ENCODE measurements around the gene AFF2. TPM values are rescaled to one million over a fixed set of nuclear protein-coding genes. Genes with fewer than 3 reads are reported as not detected.

Gene AFF2
- polyA plus RNA-seq, 1 of the 3 experiments (the other 2 are of a cell fraction) = not detected

GRCh38 chrX:149032449-149032848 lies 532.0 kb downstream of the AFF2 start:
- H4K20me1 ChIP-seq (ENCODE audit: insufficient read depth) = no peaks in the 10 kb centered on the region
- no peak overlapping the region for H3K27ac ChIP-seq (ENCODE audit: low read depth in 2 of 2, low read length in 1 of 2)
- H3K27me3 ChIP-seq (ENCODE audit: insufficient read depth) = no peaks in the 10 kb centered on the region
- no peaks in the 10 kb centered on the region for H3K36me3 ChIP-seq (replicated peaks in 1 of 2; ENCODE audit: control insufficient read depth in 1 of 2, insufficient read depth in 2 of 2, low read length in 1 of 2)
- H3K4me3 ChIP-seq (ENCODE audit: low read depth in 2 of 2, low read length in 1 of 2) = no peak overlapping the region
- no peaks in the 10 kb centered on the region for H3K4me1 ChIP-seq (ENCODE audit: control insufficient read depth in 1 of 2, insufficient read depth in 2 of 2, low read depth in 1 of 2, low read length in 1 of 2)
- H3K9me3 ChIP-seq = no peaks in the 10 kb centered on the region
- no peak for DNase-seq
- H3K79me2 ChIP-seq (ENCODE audit: insufficient read depth) = no peaks in the 10 kb centered on the region
- H3K9me2 ChIP-seq = no peaks in the 10 kb centered on the region
- H3F3A ChIP-seq (replicated peaks; ENCODE audit: insufficient read depth) = no peaks in the 10 kb centered on the region
- TF ChIP-seq YY1 (IDR thresholded peaks at IDR 0.05; ENCODE audit: low read depth) (no peak), EP300 (IDR thresholded peaks at IDR 0.05; ENCODE audit: borderline replicate concordance in 1 of 2, low read depth in 1 of 2, low read length in 1 of 2) (no peak), CTCF (IDR thresholded peaks at IDR 0.05) (no peak), SMC3 (IDR thresholded peaks at IDR 0.05; ENCODE audit: low read depth, low read length) (no peak), MEF2A (IDR thresholded peaks at IDR 0.05; ENCODE audit: borderline replicate concordance, low read depth) (no peak), RAD21 (IDR thresholded peaks at IDR 0.05; ENCODE audit: low read length) (no peak), RCOR1 (IDR thresholded peaks at IDR 0.05; ENCODE audit: low read length) (no peak), USF1 (IDR thresholded peaks at IDR 0.05; ENCODE audit: borderline replicate concordance, low read depth) (no peak), JUND (IDR thresholded peaks at IDR 0.05) (no peak), POLR2AphosphoS5 (IDR thresholded peaks at IDR 0.05; ENCODE audit: low read depth, low read length) (no peak)
- TF ChIP-seq, protein P1, sequence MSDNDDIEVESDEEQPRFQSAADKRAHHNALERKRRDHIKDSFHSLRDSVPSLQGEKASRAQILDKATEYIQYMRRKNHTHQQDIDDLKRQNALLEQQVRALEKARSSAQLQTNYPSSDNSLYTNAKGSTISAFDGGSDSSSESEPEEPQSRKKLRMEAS (IDR thresholded peaks at IDR 0.05; ENCODE audit: low read depth) = no peak
- TF ChIP-seq, protein P2, sequence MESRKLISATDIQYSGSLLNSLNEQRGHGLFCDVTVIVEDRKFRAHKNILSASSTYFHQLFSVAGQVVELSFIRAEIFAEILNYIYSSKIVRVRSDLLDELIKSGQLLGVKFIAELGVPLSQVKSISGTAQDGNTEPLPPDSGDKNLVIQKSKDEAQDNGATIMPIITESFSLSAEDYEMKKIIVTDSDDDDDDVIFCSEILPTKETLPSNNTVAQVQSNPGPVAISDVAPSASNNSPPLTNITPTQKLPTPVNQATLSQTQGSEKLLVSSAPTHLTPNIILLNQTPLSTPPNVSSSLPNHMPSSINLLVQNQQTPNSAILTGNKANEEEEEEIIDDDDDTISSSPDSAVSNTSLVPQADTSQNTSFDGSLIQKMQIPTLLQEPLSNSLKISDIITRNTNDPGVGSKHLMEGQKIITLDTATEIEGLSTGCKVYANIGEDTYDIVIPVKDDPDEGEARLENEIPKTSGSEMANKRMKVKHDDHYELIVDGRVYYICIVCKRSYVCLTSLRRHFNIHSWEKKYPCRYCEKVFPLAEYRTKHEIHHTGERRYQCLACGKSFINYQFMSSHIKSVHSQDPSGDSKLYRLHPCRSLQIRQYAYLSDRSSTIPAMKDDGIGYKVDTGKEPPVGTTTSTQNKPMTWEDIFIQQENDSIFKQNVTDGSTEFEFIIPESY (IDR thresholded peaks at IDR 0.05; ENCODE audit: borderline replicate concordance, low read depth) = no peak
- 6% methylated on average over 2 of the region's 2 CpGs for WGBS (ENCODE audit: low lambda C conversion rate)
- H3K4me2 ChIP-seq = no peak overlapping the region
- ChIA-PET POLR2A (no interaction called here), CTCF (no interaction called here)
- H3K9ac ChIP-seq = no peak overlapping the region
- no peak overlapping the region for H2AFZ ChIP-seq (ENCODE audit: low read depth)

DNA sequence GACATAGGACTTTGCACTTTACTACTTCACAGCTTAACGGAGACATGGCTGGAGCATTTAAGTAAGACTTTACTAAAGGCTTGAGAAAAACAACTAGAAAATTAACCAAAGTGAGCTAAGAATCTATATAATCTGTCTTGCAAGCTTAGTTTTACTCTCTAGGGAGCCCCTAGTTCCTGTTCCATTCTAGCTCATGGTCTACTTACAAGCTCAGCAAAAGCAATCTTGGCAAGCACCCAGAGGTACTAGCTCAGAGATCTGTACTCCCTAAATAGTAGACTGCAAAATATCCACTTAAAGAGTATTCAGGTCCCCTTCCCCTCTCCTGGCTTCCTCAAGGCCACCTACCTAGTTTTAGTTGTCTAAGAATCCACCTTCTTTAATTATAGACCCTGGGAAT lies 535.7 kb downstream of the AFF2 start:
- Histone ChIP-seq H2AFZ (ENCODE audit: low read depth) (no peak overlapping the region), H3K79me2 (ENCODE audit: insufficient read depth) (no peaks in the 10 kb centered on the region), H3F3A (replicated peaks; ENCODE audit: insufficient read depth) (no peaks in the 10 kb centered on the region), H3K4me1 (ENCODE audit: control insufficient read depth in 1 of 2, insufficient read depth in 2 of 2, low read depth in 1 of 2, low read length in 1 of 2) (no peaks in the 10 kb centered on the region), H3K4me3 (ENCODE audit: low read depth in 2 of 2, low read length in 1 of 2) (no peak overlapping the region), H3K9me3 (no peaks in the 10 kb centered on the region), H3K4me2 (no peak overlapping the region), H3K9me2 (no peaks in the 10 kb centered on the region), H3K27ac (ENCODE audit: low read depth in 2 of 2, low read length in 1 of 2) (no peak overlapping the region), H3K36me3 (replicated peaks in 1 of 2; ENCODE audit: control insufficient read depth in 1 of 2, insufficient read depth in 2 of 2, low read length in 1 of 2) (no peaks in the 10 kb centered on the region), H3K9ac (no peak overlapping the region), H3K27me3 (ENCODE audit: insufficient read depth) (no peaks in the 10 kb centered on the region), H4K20me1 (ENCODE audit: insufficient read depth) (no peaks in the 10 kb centered on the region)
- DNase-seq = no peak
- CTCF ChIA-PET = no interaction called here
- TF ChIP-seq GABPA (IDR thresholded peaks at IDR 0.05; ENCODE audit: low read depth) = no peak
- no peak for TF ChIP-seq EP300 (IDR thresholded peaks at IDR 0.05; ENCODE audit: borderline replicate concordance in 1 of 2, low read depth in 1 of 2, low read length in 1 of 2)
- TF ChIP-seq POLR2AphosphoS5 (IDR thresholded peaks at IDR 0.05; ENCODE audit: low read depth, low read length) = no peak
- TF ChIP-seq SMC3 (IDR thresholded peaks at IDR 0.05; ENCODE audit: low read depth, low read length) = no peak
- TF ChIP-seq, protein P3, sequence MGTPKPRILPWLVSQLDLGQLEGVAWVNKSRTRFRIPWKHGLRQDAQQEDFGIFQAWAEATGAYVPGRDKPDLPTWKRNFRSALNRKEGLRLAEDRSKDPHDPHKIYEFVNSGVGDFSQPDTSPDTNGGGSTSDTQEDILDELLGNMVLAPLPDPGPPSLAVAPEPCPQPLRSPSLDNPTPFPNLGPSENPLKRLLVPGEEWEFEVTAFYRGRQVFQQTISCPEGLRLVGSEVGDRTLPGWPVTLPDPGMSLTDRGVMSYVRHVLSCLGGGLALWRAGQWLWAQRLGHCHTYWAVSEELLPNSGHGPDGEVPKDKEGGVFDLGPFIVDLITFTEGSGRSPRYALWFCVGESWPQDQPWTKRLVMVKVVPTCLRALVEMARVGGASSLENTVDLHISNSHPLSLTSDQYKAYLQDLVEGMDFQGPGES (IDR thresholded peaks at IDR 0.05; ENCODE audit: low read depth, low read length) = no peak
- TF ChIP-seq, protein P1 (IDR thresholded peaks at IDR 0.05; ENCODE audit: low read depth) = no peak
- no peak for TF ChIP-seq TAF1 (IDR thresholded peaks at IDR 0.05; ENCODE audit: borderline replicate concordance, low read depth, low read length)
- no peak for TF ChIP-seq TCF12 (IDR thresholded peaks at IDR 0.05)
- no peak for TF ChIP-seq SIN3A (IDR thresholded peaks at IDR 0.05; ENCODE audit: borderline replicate concordance, low read depth, low read length)
- POLR2A ChIA-PET = no interaction called here
- WGBS (ENCODE audit: low lambda C conversion rate) = 0% methylated on average over 1 of the region's 1 CpG

Data from SK-N-SH (cell line).